BLaER1 treated with 17β-estradiol and CSF1 and Interleukin-3, amounts not matched to agents 10 nM and 100 nM (cell line): ENCODE data around the gene CDYL.

ENCODE experiments used
- H3K27ac ChIP-seq, 11 experiments: shearing (Covaris generic); formaldehyde crosslinking; 2 replicates each; pipeline ENCODE4 v1.8.1; 2022
- H3K27me3 ChIP-seq, 11 experiments: shearing (Covaris generic); formaldehyde crosslinking; 2 replicates each; pipeline ENCODE4 v1.8.1; 2022
- H3K36me3 ChIP-seq, 11 experiments: shearing (Covaris generic); formaldehyde crosslinking; 2 replicates each; pipeline ENCODE4 v1.8.1; 2022
- H3K4me1 ChIP-seq, 10 experiments: shearing (Covaris generic); formaldehyde crosslinking; 2 replicates each; pipeline ENCODE4 v1.8.1; 2022
- H3K4me2 ChIP-seq, 11 experiments: shearing (Covaris generic); formaldehyde crosslinking; 2 replicates each; pipeline ENCODE4 v1.8.1; 2022
- H3K4me3 ChIP-seq, 10 experiments: shearing (Covaris generic); formaldehyde crosslinking; 2 replicates each; pipeline ENCODE4 v1.8.1; 2022
- H3K9ac ChIP-seq, 11 experiments: shearing (Covaris generic); formaldehyde crosslinking; 2 replicates each; pipeline ENCODE4 v1.8.1; 2022
- H3K9me3 ChIP-seq, 11 experiments: shearing (Covaris generic); formaldehyde crosslinking; replicated peaks in 1 of 11; 2 replicates each; pipeline ENCODE4 v1.8.1; 2022
- H4K20me1 ChIP-seq, 11 experiments: shearing (Covaris generic); formaldehyde crosslinking; 2 replicates each; pipeline ENCODE4 v1.8.1; 2022
- Cebpa-rat ChIP-seq, 11 experiments: shearing (Covaris generic); IDR thresholded peaks; 2 replicates each; pipeline ENCODE4 v1.8.1; 2022

The CDYL gene

DNA sequence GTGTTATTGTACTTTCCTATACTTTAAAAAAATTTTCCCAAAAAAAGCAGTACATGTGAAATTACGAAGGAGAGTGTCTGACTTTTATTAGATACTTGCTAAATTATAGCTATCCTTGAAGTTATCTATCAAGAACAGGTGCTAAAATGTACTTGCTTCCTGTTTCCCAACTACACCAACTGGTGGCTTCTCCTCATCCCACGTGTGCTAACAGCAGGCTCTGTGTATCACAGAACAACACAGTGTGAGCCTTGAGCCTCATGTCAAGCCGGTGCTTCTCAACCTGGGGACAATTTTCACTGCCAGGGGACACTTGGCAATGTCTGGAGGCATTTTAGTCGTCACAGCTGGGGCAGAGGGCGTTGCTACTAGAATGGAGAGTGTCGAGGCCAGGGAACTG lies 36.2 kb upstream of the CDYL start:
- Histone ChIP-seq H3K27ac (no peak overlapping the region), H4K20me1 (no peaks in the 10 kb centered on the region), H3K4me3 (no peak overlapping the region), H3K9me3 (no peaks in the 10 kb centered on the region), H3K27me3 (no peaks in the 10 kb centered on the region), H3K9ac (no peak overlapping the region), H3K36me3 (no peaks in the 10 kb centered on the region), H3K4me2 (no peak overlapping the region), H3K4me1 (no peaks in the 10 kb centered on the region)
- TF ChIP-seq Cebpa-rat (IDR thresholded peaks at IDR 0.05), result no peak

DNA sequence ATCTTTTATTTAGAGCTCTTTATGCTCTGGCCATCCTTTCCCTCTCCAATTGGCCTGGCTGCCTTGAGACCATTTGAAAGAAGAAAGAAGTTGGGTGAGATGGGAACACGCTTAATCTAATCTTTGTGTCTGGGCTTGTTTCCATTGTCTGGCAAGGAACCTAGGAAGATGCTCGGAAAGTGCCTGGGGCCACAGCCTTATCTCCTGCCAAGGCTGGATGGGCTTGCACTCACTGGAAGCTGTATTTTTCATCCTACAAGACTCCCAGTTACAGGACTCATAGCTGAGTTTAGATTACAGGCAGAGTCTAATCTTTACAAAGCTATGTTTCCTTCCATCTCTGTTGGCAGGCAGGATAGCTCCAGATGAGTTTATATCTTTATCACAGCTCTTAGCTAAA lies 33.1 kb upstream of the CDYL start:
- Histone ChIP-seq H4K20me1 (no peaks in the 10 kb centered on the region), H3K4me1 (no peaks in the 10 kb centered on the region), H3K4me3 (no peak overlapping the region), H3K4me2 (no peak overlapping the region), H3K9me3 (no peaks in the 10 kb centered on the region), H3K27me3 (no peaks in the 10 kb centered on the region), H3K9ac (no peak overlapping the region), H3K27ac (no peak overlapping the region), H3K36me3 (no peaks in the 10 kb centered on the region)
- TF ChIP-seq Cebpa-rat (IDR thresholded peaks at IDR 0.05), result no peak

DNA sequence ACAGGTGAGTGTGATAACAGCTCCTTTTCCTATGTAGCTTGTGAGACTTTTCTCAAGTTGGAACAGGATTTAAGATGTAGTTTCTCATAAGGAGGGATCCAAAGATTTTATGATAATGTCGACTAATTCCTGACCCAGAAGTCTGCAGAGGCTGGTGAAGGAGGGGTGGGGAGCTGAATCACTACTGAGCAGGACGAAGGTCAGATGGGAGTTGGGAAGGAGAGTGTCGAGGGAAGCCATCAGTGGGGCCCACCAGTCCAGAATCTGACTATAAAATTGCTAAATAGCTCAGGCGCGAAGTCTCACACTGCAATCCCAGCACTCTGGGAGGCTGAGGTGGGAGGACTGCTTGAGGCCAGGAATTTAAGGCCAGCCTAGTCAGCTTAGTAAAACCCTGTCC lies 32.3 kb upstream of the CDYL start:
- Histone ChIP-seq H3K27ac (no peak overlapping the region), H3K4me1 (no peaks in the 10 kb centered on the region), H3K9ac (no peak overlapping the region), H3K27me3 (no peaks in the 10 kb centered on the region), H3K4me3 (no peak overlapping the region), H3K36me3 (no peaks in the 10 kb centered on the region), H3K9me3 (no peaks in the 10 kb centered on the region), H4K20me1 (no peaks in the 10 kb centered on the region), H3K4me2 (no peak overlapping the region)
- TF ChIP-seq Cebpa-rat (IDR thresholded peaks at IDR 0.05), result no peak

DNA sequence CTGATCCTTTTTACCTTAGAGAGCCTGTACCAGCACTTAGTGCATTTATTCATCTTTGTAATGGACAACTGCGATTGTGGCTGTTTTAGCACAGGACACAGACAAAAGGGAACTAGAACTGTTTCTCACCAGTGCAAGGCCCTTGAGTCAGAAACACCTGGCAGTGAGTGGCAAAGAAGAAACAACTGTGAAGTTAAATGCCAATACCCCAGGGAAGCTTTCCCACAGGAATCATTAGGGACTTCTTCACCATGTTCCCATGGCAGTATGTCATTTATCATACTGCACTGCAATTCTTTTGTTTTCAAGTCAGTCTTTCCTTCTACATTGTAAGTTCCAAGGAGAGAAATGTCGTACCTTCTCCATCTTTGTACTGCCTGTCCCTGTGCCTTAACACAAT lies 28.6 kb upstream of the CDYL start:
- H3K4me1 ChIP-seq, result no peaks in the 10 kb centered on the region
- TF ChIP-seq Cebpa-rat (IDR thresholded peaks at IDR 0.05), result no peak
- no peaks in the 10 kb centered on the region for H3K9me3 ChIP-seq
- H3K9ac ChIP-seq, result no peak overlapping the region
- no peaks in the 10 kb centered on the region for H4K20me1 ChIP-seq
- H3K4me3 ChIP-seq, result no peak overlapping the region
- H3K27me3 ChIP-seq, result no peaks in the 10 kb centered on the region
- no peaks in the 10 kb centered on the region for H3K36me3 ChIP-seq
- no peak overlapping the region for H3K4me2 ChIP-seq
- no peak overlapping the region for H3K27ac ChIP-seq

DNA sequence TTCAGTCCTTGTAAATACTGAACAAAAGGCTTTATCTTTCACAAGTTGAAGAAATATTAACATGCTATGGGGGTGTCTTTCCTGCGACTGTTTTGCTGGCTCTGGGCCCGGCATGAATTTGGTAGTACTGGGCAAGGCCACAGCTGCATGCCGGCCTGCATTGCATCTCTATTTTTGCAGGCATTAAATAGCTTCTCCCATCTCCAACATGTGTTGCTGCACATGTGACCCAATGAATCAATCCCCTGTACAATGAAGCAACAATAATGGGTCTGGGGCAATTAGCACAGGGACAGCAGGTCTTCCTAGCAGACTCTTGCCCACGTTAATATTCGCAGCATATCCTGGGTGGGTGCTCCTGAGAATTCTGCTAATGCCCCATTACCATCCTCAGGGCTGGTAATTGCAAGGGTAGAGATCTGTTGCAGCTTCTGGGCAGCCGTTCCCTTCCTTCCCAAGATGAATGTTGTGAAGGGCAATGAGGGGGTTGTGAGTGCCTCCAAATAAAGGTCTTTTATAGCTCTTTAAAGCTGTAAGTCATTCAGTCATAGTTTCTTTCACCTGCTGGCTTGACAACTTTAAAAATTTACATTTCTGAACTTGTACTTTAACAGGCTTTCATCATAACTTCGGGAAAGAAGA lies 24.3 kb upstream of the CDYL start:
- Histone ChIP-seq H3K27ac (no peak overlapping the region), H3K4me3 (no peak overlapping the region), H3K36me3 (no peaks in the 10 kb centered on the region), H3K4me2 (no peak overlapping the region), H3K9ac (no peak overlapping the region), H3K27me3 (no peaks in the 10 kb centered on the region), H3K9me3 (no peaks in the 10 kb centered on the region; a peak in 1 of 22 replicates), H4K20me1 (no peaks in the 10 kb centered on the region), H3K4me1 (no peaks in the 10 kb centered on the region)
- no peak for TF ChIP-seq Cebpa-rat (IDR thresholded peaks at IDR 0.05)

DNA sequence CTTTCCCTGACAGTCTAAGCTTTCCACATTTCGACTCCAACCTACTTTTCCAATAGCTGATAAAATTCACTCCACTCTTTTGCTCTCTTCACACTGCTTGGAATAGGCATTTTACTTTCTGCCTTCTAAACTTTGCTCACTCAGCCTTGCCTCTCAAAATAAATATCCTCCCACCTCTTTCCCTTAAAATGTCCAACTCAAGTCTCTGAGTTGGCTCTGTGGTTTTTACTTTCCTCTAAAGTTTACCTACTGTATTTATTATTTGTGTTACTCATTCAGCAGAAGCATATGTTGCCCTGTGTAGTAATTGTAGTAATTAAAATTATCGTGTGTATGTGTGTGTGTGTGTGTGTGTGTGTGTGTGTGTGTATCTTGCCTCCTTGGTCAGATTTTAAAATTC lies 20.0 kb upstream of the CDYL start:
- Histone ChIP-seq H3K27me3 (no peaks in the 10 kb centered on the region), H3K9ac (no peak overlapping the region), H3K36me3 (no peaks in the 10 kb centered on the region), H3K27ac (no peak overlapping the region), H3K9me3 (peaks cover 1 to 9% (median 3%) of the 10 kb centered on the region in 11 experiments; a peak in 16 of 22 replicates), H3K4me2 (no peak overlapping the region), H3K4me1 (no peaks in the 10 kb centered on the region), H4K20me1 (no peaks in the 10 kb centered on the region), H3K4me3 (no peak overlapping the region)
- no peak for TF ChIP-seq Cebpa-rat (IDR thresholded peaks at IDR 0.05)

DNA sequence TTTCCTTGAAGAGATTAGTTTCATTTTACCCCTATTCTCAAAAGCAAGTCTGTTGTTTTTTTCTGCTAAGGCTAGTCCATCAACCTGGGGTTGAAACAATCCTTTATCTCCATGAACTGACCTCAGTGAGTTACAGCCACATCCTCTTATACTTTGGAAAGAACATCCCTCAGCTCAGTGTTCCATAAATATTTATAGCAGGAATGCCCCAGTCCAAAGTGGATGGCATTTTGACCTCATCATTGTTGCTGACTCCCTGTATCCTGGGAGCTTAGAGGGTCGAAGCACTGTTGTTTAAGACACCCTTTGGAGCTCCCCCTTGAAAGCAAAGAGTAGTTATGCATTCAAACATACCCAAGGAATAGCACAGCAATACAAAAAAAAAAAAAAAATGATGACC lies 16.2 kb upstream of the CDYL start:
- no peaks in the 10 kb centered on the region; a peak in 1 of 22 replicates for H3K36me3 ChIP-seq
- no peak overlapping the region for H3K9ac ChIP-seq
- no peaks in the 10 kb centered on the region for H3K4me1 ChIP-seq
- peaks cover 33 to 44% (median 38%) of the 10 kb centered on the region in 11 experiments for H3K9me3 ChIP-seq
- no peaks in the 10 kb centered on the region for H3K27me3 ChIP-seq
- H3K4me3 ChIP-seq, result no peak overlapping the region
- TF ChIP-seq Cebpa-rat (IDR thresholded peaks at IDR 0.05), result no peak
- no peak overlapping the region for H3K4me2 ChIP-seq
- no peaks in the 10 kb centered on the region for H4K20me1 ChIP-seq
- no peak overlapping the region for H3K27ac ChIP-seq

DNA sequence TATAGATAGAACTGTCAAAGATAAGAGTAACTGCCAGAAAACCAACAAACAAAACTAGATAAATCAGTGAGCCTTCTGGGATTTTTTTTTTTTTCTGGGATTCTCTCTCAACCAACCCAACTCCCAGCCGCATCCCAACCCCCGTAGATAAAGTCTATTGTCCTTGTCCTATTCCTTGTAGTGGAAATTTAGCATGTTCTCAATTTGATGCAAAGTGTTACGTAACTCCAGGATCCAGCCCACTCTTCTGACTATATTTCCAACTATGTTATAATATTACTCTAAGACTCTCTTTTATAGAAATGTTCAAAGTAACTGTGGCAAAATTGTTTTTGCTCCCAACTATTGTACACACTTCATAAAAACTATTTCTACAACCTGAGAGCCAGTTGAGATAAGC lies 15.4 kb upstream of the CDYL start:
- H3K4me3 ChIP-seq, result no peak overlapping the region
- peaks cover 37 to 50% (median 43%) of the 10 kb centered on the region in 11 experiments for H3K9me3 ChIP-seq
- no peak overlapping the region for H3K27ac ChIP-seq
- no peaks in the 10 kb centered on the region; a peak in 1 of 22 replicates for H3K36me3 ChIP-seq
- 0 out of 22 replicates have a peak, but pooled peaks of 1 of the 11 experiments have one; percentile 29 for TF ChIP-seq Cebpa-rat (IDR thresholded peaks at IDR 0.05)
- no peaks in the 10 kb centered on the region for H3K4me1 ChIP-seq
- H4K20me1 ChIP-seq, result no peaks in the 10 kb centered on the region
- H3K27me3 ChIP-seq, result no peaks in the 10 kb centered on the region
- no peak overlapping the region for H3K9ac ChIP-seq
- H3K4me2 ChIP-seq, result no peak overlapping the region

DNA sequence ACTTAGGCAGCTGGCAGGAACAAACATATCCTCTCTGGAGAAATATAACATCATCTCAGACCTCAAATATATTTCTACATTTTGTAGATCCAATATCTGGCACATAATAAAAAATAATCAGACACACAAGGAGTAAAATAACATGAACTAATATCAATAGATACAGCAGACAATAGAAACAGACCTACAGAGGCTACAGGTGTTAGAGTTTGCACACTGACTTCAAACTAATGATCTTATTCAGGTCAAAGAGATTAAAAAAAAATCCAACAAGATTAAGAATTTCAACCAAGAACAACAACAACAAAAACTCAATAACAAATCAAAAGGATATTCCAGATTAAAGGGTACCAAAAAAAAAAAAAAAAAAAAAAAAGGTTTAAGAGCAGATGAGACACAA lies 13.9 kb upstream of the CDYL start:
- H3K27ac ChIP-seq, result no peak overlapping the region
- no peaks in the 10 kb centered on the region for H4K20me1 ChIP-seq
- no peaks in the 10 kb centered on the region; a peak in 1 of 22 replicates for H3K36me3 ChIP-seq
- no peak overlapping the region for H3K4me3 ChIP-seq
- no peak overlapping the region for H3K4me2 ChIP-seq
- no peak for TF ChIP-seq Cebpa-rat (IDR thresholded peaks at IDR 0.05)
- no peaks in the 10 kb centered on the region for H3K4me1 ChIP-seq
- no peaks in the 10 kb centered on the region for H3K27me3 ChIP-seq
- no peak overlapping the region for H3K9ac ChIP-seq
- H3K9me3 ChIP-seq, result peaks cover 37 to 55% (median 46%) of the 10 kb centered on the region in 11 experiments

DNA sequence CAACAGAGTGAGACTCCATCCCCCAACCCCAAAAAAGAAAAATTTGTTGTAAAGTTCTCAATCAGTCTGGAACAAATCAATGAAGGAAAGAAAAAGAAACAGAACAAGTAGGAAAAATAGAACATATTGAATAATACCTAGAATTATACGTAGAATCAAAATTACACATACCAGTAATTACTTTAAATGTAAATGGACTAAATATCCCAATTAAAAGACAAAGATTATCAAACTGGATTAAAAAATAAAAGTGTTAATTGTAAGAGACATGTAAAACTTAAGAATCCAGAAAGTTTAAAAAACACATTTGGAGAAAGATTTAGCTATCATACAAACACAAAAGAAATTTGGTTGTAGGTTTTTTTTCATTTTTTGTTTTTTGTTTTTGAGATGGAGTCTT lies 12.3 kb upstream of the CDYL start:
- Histone ChIP-seq H3K9me3 (peaks cover 37 to 55% (median 46%) of the 10 kb centered on the region in 11 experiments), H3K27me3 (no peaks in the 10 kb centered on the region), H3K4me1 (no peaks in the 10 kb centered on the region), H3K36me3 (no peaks in the 10 kb centered on the region; a peak in 1 of 22 replicates), H3K4me3 (no peak overlapping the region), H4K20me1 (no peaks in the 10 kb centered on the region), H3K9ac (no peak overlapping the region), H3K27ac (no peak overlapping the region), H3K4me2 (no peak overlapping the region)
- TF ChIP-seq Cebpa-rat (IDR thresholded peaks at IDR 0.05), result no peak
